ENCODE data around the gene C10orf90.

The C10orf90 gene

GRCh38 chr10:126674741-126675515, 4.4 kb upstream of the C10orf90 start:
- no peak for DNase-seq

- DNase-seq = no peak
Observed at GRCh38 chr10:126673565-126673964, 3.1 kb upstream of the C10orf90 start.

- no peak for DNase-seq
Observed at GRCh38 chr10:126671402-126671975, 996 bp upstream of the C10orf90 start.

- no peak for DNase-seq
Observed at GRCh38 chr10:126670895-126671261, 385 bp upstream of the C10orf90 start.

GRCh38 chr10:126669168-126669567, 1.3 kb downstream of the C10orf90 start:
- DNase-seq = no peak

GRCh38 chr10:126668505-126668904, 2.0 kb downstream of the C10orf90 start:
- DNase-seq = no peak

GRCh38 chr10:126667568-126667967, 2.9 kb downstream of the C10orf90 start:
- DNase-seq = no peak

GRCh38 chr10:126665207-126665606, 5.3 kb downstream of the C10orf90 start:
- no peak for DNase-seq

GRCh38 chr10:126663880-126664279, 6.6 kb downstream of the C10orf90 start:
- DNase-seq = no peak

- no peak for DNase-seq
Observed at GRCh38 chr10:126663328-126663727, 7.2 kb downstream of the C10orf90 start.

GRCh38 chr10:126661841-126662515, 8.5 kb downstream of the C10orf90 start:
- DNase-seq = no peak

GRCh38 chr10:126661356-126661755, 9.1 kb downstream of the C10orf90 start:
- DNase-seq = no peak

GRCh38 chr10:126659750-126660149, 10.7 kb downstream of the C10orf90 start:
- no peak for DNase-seq

- no peak for DNase-seq
Observed at GRCh38 chr10:126658928-126659327, 11.6 kb downstream of the C10orf90 start.

- no peak for DNase-seq
Observed at GRCh38 chr10:126654579-126654978, 15.9 kb downstream of the C10orf90 start.

- no peak for DNase-seq
Observed at GRCh38 chr10:126651467-126651866, 19.0 kb downstream of the C10orf90 start.

GRCh38 chr10:126650161-126650560, 20.3 kb downstream of the C10orf90 start:
- no peak for DNase-seq

- no peak for DNase-seq
Observed at GRCh38 chr10:126647116-126647515, 23.4 kb downstream of the C10orf90 start.

- DNase-seq = no peak
Observed at GRCh38 chr10:126646110-126646509, 24.4 kb downstream of the C10orf90 start.

GRCh38 chr10:126640401-126640800, 30.1 kb downstream of the C10orf90 start:
- no peak for DNase-seq

GRCh38 chr10:126639084-126639483, 31.4 kb downstream of the C10orf90 start:
- no peak for DNase-seq

- no peak for DNase-seq
Observed at GRCh38 chr10:126638542-126638941, 32.0 kb downstream of the C10orf90 start.

GRCh38 chr10:126637501-126637900, 33.0 kb downstream of the C10orf90 start:
- DNase-seq = no peak

- DNase-seq = no peak
Observed at GRCh38 chr10:126634911-126635310, 35.6 kb downstream of the C10orf90 start.

Data from stimulated activated CD4-positive, alpha-beta T cell treated with anti-CD3 and anti-CD28 coated beads, Interleukin-12 subunit alpha, Interleukin-12 subunit beta, amount 100 ng/mL, for 4 hours (primary cell).